B cell (primary cell): Measurements from ENCODE around the gene GLRX.

Source experiments
- EZH2 ChIP-seq: IDR thresholded peaks from 2 replicates; pipeline ENCODE4 v1.6.1; 2012; ENCODE audit warnings: borderline replicate concordance, low read depth, mild to moderate bottlenecking, moderate library complexity, low read length; ENCODE audit not compliant: insufficient read depth, poor library complexity, severe bottlenecking
- TF ChIP-seq, protein P1 (sequence below): fragments of 200-600 bp; IDR thresholded peaks from one replicate; pipeline ENCODE4 v1.8.0; 2022; ENCODE audit warnings: antibody characterized with exemption, mild to moderate bottlenecking

DNA sequence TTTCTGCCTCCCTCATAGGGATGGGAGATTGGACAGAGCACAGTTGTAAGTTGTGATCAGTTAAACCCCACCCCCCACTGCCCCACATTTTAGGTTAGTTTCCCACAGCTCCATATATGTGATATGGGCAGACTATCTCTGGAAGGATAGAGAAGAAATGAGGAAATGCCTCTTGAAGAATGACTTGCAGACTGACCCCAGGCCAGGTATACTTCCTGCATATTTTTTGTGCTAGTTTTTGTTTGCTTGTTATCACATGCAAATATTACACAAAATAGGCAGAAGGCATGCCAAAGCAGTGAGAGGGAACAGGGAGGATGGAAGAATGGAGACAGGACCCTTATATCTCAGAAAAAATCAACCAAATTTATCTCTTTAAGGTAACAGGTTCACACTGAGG lies 10.1 kb upstream of the GLRX start:
- TF ChIP-seq, protein P1, sequence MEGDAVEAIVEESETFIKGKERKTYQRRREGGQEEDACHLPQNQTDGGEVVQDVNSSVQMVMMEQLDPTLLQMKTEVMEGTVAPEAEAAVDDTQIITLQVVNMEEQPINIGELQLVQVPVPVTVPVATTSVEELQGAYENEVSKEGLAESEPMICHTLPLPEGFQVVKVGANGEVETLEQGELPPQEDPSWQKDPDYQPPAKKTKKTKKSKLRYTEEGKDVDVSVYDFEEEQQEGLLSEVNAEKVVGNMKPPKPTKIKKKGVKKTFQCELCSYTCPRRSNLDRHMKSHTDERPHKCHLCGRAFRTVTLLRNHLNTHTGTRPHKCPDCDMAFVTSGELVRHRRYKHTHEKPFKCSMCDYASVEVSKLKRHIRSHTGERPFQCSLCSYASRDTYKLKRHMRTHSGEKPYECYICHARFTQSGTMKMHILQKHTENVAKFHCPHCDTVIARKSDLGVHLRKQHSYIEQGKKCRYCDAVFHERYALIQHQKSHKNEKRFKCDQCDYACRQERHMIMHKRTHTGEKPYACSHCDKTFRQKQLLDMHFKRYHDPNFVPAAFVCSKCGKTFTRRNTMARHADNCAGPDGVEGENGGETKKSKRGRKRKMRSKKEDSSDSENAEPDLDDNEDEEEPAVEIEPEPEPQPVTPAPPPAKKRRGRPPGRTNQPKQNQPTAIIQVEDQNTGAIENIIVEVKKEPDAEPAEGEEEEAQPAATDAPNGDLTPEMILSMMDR = no peak
- no peak for TF ChIP-seq EZH2
